ENCODE data around the gene STARD5.

GRCh38 chr15:81310480-81310879 lies 13.5 kb downstream of the STARD5 start:
- TF ChIP-seq CTCF (IDR thresholded peaks at IDR 0.05) (no peak), ZFX (IDR thresholded peaks at IDR 0.05; ENCODE audit: borderline replicate concordance) (no peak)
